SH-SY5Y (cell line): ENCODE data around the gene CEP44.

Experiments used
- GATA2 ChIP-seq: IDR thresholded peaks from 2 replicates; pipeline ENCODE4 v1.6.1; 2011; ENCODE audit warnings: mild to moderate bottlenecking, low read depth, low read length
- GATA3 ChIP-seq: IDR thresholded peaks from 2 replicates; pipeline ENCODE4 v1.6.1; 2011; ENCODE audit warnings: low read depth, mild to moderate bottlenecking, low read length, moderate library complexity

GRCh38 chr4:174378951-174379350, 95.2 kb downstream of the CEP44 start:
- no peak for TF ChIP-seq GATA3
- TF ChIP-seq GATA2 = no peak
